Kidney epithelial cell (primary cell): ENCODE data around the gene TBC1D4. TPM values are rescaled to one million over a fixed set of nuclear protein-coding genes. Genes with fewer than 3 reads are reported as not detected.

Experiments used
- DNase-seq: peaks from one replicate; pipeline ENCODE4 v3.0.0-alpha.2; 2010; ENCODE audit warnings: low read depth
- H3K27me3 ChIP-seq: 2 replicates; pipeline ENCODE4 v1.6.0; 2011; ENCODE audit warnings: low read length; ENCODE audit not compliant: control insufficient read depth, insufficient read depth
- H3K36me3 ChIP-seq: 2 replicates; pipeline ENCODE4 v1.5.1; 2011; ENCODE audit warnings: low read length; ENCODE audit not compliant: control insufficient read depth, insufficient read depth
- H3K4me3 ChIP-seq: 2 replicates; pipeline ENCODE4 v1.5.1; 2011; ENCODE audit warnings: low read depth, mild to moderate bottlenecking, control low read depth, low read length
- CTCF ChIP-seq: IDR thresholded peaks from 2 replicates; pipeline ENCODE4 v1.5.1; 2011; ENCODE audit warnings: mild to moderate bottlenecking, moderate library complexity, low read length, control low read depth, inconsistent platforms; ENCODE audit not compliant: insufficient read depth, poor library complexity, severe bottlenecking
- total RNA-seq: library from RNA; depleted of rRNA; stranded (reverse); fragments of >200 nt; gene quantifications from 2 replicates; pipeline ENCODE4 v1.2.3, GENCODE V29; 2015

Gene TBC1D4
- total RNA-seq, 1 donor from 2014 or later = 8.6 TPM

GRCh38 chr13:75329097-75329496, 152.9 kb downstream of the TBC1D4 start:
- no peaks in the 10 kb centered on the region for H3K36me3 ChIP-seq
- no peak overlapping the region for H3K4me3 ChIP-seq
- no peak for DNase-seq
- H3K27me3 ChIP-seq = no peaks in the 10 kb centered on the region
- no peak for TF ChIP-seq CTCF

- H3K4me3 ChIP-seq = no peak overlapping the region
- TF ChIP-seq CTCF = no peak
- no peaks in the 10 kb centered on the region for H3K36me3 ChIP-seq
- no peak for DNase-seq
- no peaks in the 10 kb centered on the region for H3K27me3 ChIP-seq
Measured at GRCh38 chr13:75327135-75327510, 154.8 kb downstream of the TBC1D4 start.

- no peak for DNase-seq
- Histone ChIP-seq H3K36me3 (no peaks in the 10 kb centered on the region), H3K4me3 (no peak overlapping the region), H3K27me3 (no peaks in the 10 kb centered on the region)
- no peak for TF ChIP-seq CTCF
Measured at GRCh38 chr13:75326173-75327134, 155.5 kb downstream of the TBC1D4 start.

- no peaks in the 10 kb centered on the region for H3K36me3 ChIP-seq
- no peaks in the 10 kb centered on the region for H3K27me3 ChIP-seq
- DNase-seq = no peak
- no peak for TF ChIP-seq CTCF
- no peak overlapping the region for H3K4me3 ChIP-seq
Measured at GRCh38 chr13:75325711-75326110, 156.3 kb downstream of the TBC1D4 start.

- Histone ChIP-seq H3K4me3 (no peak overlapping the region), H3K27me3 (no peaks in the 10 kb centered on the region), H3K36me3 (no peaks in the 10 kb centered on the region)
- no peak for DNase-seq
- TF ChIP-seq CTCF = no peak
Measured at GRCh38 chr13:75324413-75324940, 157.5 kb downstream of the TBC1D4 start.

GRCh38 chr13:75321084-75321483, 160.9 kb downstream of the TBC1D4 start:
- TF ChIP-seq CTCF = no peak
- Histone ChIP-seq H3K36me3 (no peaks in the 10 kb centered on the region), H3K4me3 (no peak overlapping the region), H3K27me3 (no peaks in the 10 kb centered on the region)
- no peak for DNase-seq
